Measurements from ENCODE around the gene NDUFA3. TPM values are rescaled to one million over a fixed set of nuclear protein-coding genes. Genes with fewer than 3 reads are reported as not detected.

NDUFA3 gene
- total and polyA plus RNA-seq, 2 of the 13 experiments (the other 11 are each of a cell fraction or from before 2014, with no cell fraction given) = 31.6 to 75.4 TPM

GRCh38 chr19:54137699-54138488 is 35.2 kb downstream of the NDUFA3 start, which contains the start of gene CNOT3 (continued):
- TF ChIP-seq, protein P1, sequence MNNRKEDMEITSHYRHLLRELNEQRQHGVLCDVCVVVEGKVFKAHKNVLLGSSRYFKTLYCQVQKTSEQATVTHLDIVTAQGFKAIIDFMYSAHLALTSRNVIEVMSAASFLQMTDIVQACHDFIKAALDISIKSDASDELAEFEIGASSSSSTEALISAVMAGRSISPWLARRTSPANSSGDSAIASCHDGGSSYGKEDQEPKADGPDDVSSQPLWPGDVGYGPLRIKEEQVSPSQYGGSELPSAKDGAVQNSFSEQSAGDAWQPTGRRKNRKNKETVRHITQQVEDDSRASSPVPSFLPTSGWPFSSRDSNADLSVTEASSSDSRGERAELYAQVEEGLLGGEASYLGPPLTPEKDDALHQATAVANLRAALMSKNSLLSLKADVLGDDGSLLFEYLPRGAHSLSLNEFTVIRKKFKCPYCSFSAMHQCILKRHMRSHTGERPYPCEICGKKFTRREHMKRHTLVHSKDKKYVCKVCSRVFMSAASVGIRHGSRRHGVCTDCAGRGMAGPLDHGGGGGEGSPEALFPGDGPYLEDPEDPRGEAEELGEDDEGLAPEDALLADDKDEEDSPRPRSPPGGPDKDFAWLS (CRISPR knock-in tag; IDR thresholded peaks at IDR 0.05; ENCODE audit: borderline replicate concordance) = no peak
- TF ChIP-seq MIXL1 (CRISPR knock-in tag; IDR thresholded peaks at IDR 0.05) = no peak
- no peak for TF ChIP-seq FOXP1 (IDR thresholded peaks at IDR 0.05)
- no peak for TF ChIP-seq FOXP1 (CRISPR knock-in tag; IDR thresholded peaks at IDR 0.05)
- TF ChIP-seq ZFYVE20 (CRISPR knock-in tag; IDR thresholded peaks at IDR 0.05; ENCODE audit: borderline replicate concordance, low read depth) = no peak
- TF ChIP-seq MTF2 (CRISPR knock-in tag; IDR thresholded peaks at IDR 0.05; ENCODE audit: borderline replicate concordance) = no peak
- TF ChIP-seq ZNF547 (CRISPR knock-in tag; IDR thresholded peaks at IDR 0.05) = peak; percentile 65
- no peak for TF ChIP-seq SNAI1 (CRISPR knock-in tag; IDR thresholded peaks at IDR 0.05; ENCODE audit: borderline replicate concordance)
- no peak for TF ChIP-seq ZNF138 (CRISPR knock-in tag; IDR thresholded peaks at IDR 0.05; ENCODE audit: low read depth)
- TF ChIP-seq, protein P2, sequence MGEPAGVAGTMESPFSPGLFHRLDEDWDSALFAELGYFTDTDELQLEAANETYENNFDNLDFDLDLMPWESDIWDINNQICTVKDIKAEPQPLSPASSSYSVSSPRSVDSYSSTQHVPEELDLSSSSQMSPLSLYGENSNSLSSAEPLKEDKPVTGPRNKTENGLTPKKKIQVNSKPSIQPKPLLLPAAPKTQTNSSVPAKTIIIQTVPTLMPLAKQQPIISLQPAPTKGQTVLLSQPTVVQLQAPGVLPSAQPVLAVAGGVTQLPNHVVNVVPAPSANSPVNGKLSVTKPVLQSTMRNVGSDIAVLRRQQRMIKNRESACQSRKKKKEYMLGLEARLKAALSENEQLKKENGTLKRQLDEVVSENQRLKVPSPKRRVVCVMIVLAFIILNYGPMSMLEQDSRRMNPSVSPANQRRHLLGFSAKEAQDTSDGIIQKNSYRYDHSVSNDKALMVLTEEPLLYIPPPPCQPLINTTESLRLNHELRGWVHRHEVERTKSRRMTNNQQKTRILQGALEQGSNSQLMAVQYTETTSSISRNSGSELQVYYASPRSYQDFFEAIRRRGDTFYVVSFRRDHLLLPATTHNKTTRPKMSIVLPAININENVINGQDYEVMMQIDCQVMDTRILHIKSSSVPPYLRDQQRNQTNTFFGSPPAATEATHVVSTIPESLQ (CRISPR knock-in tag; conservative IDR thresholded peaks at IDR 0.05) = no peak
- TF ChIP-seq, protein P3, sequence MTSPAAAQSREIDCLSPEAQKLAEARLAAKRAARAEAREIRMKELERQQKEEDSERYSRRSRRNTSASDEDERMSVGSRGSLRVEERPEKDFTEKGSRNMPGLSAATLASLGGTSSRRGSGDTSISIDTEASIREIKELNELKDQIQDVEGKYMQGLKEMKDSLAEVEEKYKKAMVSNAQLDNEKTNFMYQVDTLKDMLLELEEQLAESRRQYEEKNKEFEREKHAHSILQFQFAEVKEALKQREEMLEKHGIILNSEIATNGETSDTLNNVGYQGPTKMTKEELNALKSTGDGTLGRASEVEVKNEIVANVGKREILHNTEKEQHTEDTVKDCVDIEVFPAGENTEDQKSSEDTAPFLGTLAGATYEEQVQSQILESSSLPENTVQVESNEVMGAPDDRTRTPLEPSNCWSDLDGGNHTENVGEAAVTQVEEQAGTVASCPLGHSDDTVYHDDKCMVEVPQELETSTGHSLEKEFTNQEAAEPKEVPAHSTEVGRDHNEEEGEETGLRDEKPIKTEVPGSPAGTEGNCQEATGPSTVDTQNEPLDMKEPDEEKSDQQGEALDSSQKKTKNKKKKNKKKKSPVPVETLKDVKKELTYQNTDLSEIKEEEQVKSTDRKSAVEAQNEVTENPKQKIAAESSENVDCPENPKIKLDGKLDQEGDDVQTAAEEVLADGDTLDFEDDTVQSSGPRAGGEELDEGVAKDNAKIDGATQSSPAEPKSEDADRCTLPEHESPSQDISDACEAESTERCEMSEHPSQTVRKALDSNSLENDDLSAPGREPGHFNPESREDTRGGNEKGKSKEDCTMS (CRISPR knock-in tag; conservative IDR thresholded peaks at IDR 0.05) = no peak
- no peak for TF ChIP-seq EZH2 (conservative IDR thresholded peaks at IDR 0.05; ENCODE audit: low read depth, low read length)
- peak; percentile 65 for TF ChIP-seq YEATS4 (CRISPR knock-in tag; IDR thresholded peaks at IDR 0.05; ENCODE audit: borderline replicate concordance)
